Esophagus muscularis mucosa (tissue), 4 donors: ENCODE measurements around the gene CLDND2. TPM values are rescaled to one million over a fixed set of nuclear protein-coding genes. Genes with fewer than 3 reads are reported as not detected.

Experiments used
- DNase-seq: peaks from one replicate; pipeline ENCODE4 v3.0.0-alpha.2; 2017; ENCODE audit errors: extremely low spot score
- H3K27ac ChIP-seq, 4 donors: fragments of 200-600 bp; sonication (generic); replicated peaks in 1 of 4; 1 replicate in 3 of 4; 2 replicates in 1 of 4; pipeline ENCODE4 v1.5.1; 2016 to 2019; ENCODE audit warnings: mild to moderate bottlenecking in 1 of 4
- H3K27me3 ChIP-seq, 4 donors: fragments of 200-600 bp; sonication (generic); one replicate each; pipeline versions ENCODE4 v1.5.1 to v1.6.0; 2016 to 2019
- H3K36me3 ChIP-seq, 4 donors: fragments of 200-600 bp; sonication (generic); one replicate each; pipeline ENCODE4 v1.5.1; 2016 to 2019
- H3K4me1 ChIP-seq, 4 donors: fragments of 200-600 bp; sonication (generic); one replicate each; pipeline ENCODE4 v1.5.1; 2016 to 2019
- H3K4me3 ChIP-seq, 4 donors: fragments of 200-600 bp; sonication (generic); 1 replicate in 2 of 4; 2 replicates in 2 of 4; pipeline ENCODE4 v1.5.1; 2016 to 2019; ENCODE audit warnings: mild to moderate bottlenecking in 4 of 4, moderate library complexity in 1 of 4
- H3K9me3 ChIP-seq, 4 donors: fragments of 200-600 bp; sonication (generic); 1 replicate in 3 of 4; 2 replicates in 1 of 4; pipeline ENCODE4 v1.5.1; 2016 to 2019
- CTCF ChIP-seq, 3 experiments: fragments of 200-600 bp in 2 of 3; fragments of 450-650 bp in 1 of 3; sonication (generic) in 2 of 3; IDR thresholded peaks; one replicate each; pipeline ENCODE4 v1.5.1; 2017 to 2019; ENCODE audit warnings: antibody characterized with exemption in 3 of 3, mild to moderate bottlenecking in 2 of 3, moderate library complexity in 1 of 3
- EP300 ChIP-seq: sonication (generic); formaldehyde crosslinking; IDR thresholded peaks from one replicate; pipeline ENCODE4 v1.6.1; 2017; ENCODE audit warnings: antibody characterized with exemption
- POLR2A ChIP-seq: fragments of 450-650 bp; IDR thresholded peaks from one replicate; pipeline ENCODE4 v1.6.1; 2017; ENCODE audit warnings: antibody characterized with exemption, moderate library complexity, mild to moderate bottlenecking, low read depth
- POLR2AphosphoS5 ChIP-seq, 2 donors: sonication (generic); formaldehyde crosslinking; IDR thresholded peaks; one replicate each; pipeline ENCODE4 v1.6.1; 2017; ENCODE audit warnings: antibody characterized with exemption in 2 of 2
- WGBS: methylation state at CpG from one replicate; pipeline ENCODE4 v1.1.5; 2018; 5-methylcytosine and 5-hydroxymethylcytosine counted together
- intact Hi-C: fragments of 100-400 bp; cut with DNase I; formaldehyde crosslinking; loops from one replicate; pipeline ENCODE4 v1.15.1; 2023
- total RNA-seq, 4 donors: library from RNA; depleted of rRNA; stranded (reverse); fragments of >200 nt; gene quantifications; one replicate each; pipeline versions ENCODE4 v1.1.0 to v1.2.1, GENCODE V29; 2016

CLDND2 gene
- total RNA-seq, 4 donors from 2014 or later: not detected

- no peaks in the 10 kb centered on the region for H3K9me3 ChIP-seq
- 70% methylated on average over 15 of the region's 15 CpGs for WGBS
- intact Hi-C loops: loop anchor here (10.0 kb wide), 1 partner anchor 340 kb away; no protein-coding TSS in a partner anchor
- peak overlapping the region; percentile 95 to 99 (median 97) for H3K27ac ChIP-seq
- H3K4me1 ChIP-seq: peaks cover 32 to 67% (median 57%) of the 10 kb centered on the region in 4 donors
- H3K4me3 ChIP-seq: peak overlapping the region in 1 of 4 donors; percentile 67
- no peaks in the 10 kb centered on the region for H3K36me3 ChIP-seq
- no peak for DNase-seq
- H3K27me3 ChIP-seq: no peaks in the 10 kb centered on the region
- TF ChIP-seq EP300: no peak
- peak; percentile 20 to 26 for TF ChIP-seq POLR2AphosphoS5 (IDR thresholded peaks at IDR 0.05)
- no peak for TF ChIP-seq POLR2A
Observed at GRCh38 chr19:51364200-51365106, 4.3 kb downstream of the CLDND2 start.

- Histone ChIP-seq H3K4me1 (peaks cover 36 to 68% (median 53%) of the 10 kb centered on the region in 4 donors), H3K4me3 (no peak overlapping the region), H3K9me3 (no peaks in the 10 kb centered on the region), H3K27me3 (no peaks in the 10 kb centered on the region), H3K27ac (peak overlapping the region; percentile 95 to 99 (median 97)), H3K36me3 (no peaks in the 10 kb centered on the region)
- no peak for DNase-seq
- TF ChIP-seq POLR2AphosphoS5 (IDR thresholded peaks at IDR 0.05) (no peak), POLR2A (no peak), CTCF (IDR thresholded peaks at IDR 0.05) (no peak), EP300 (no peak)
- intact Hi-C loops: loop anchor here (10.0 kb wide), 1 partner anchor 344 kb away; no protein-coding TSS in a partner anchor
- WGBS: 87% methylated on average over 13 of the region's 13 CpGs
Observed at GRCh38 chr19:51361239-51361638, 7.6 kb downstream of the CLDND2 start.

GRCh38 chr19:51359294-51359693 is 9.5 kb downstream of the CLDND2 start:
- Histone ChIP-seq H3K9me3 (no peaks in the 10 kb centered on the region), H3K27me3 (no peaks in the 10 kb centered on the region), H3K4me3 (no peak overlapping the region), H3K27ac (peak overlapping the region; percentile 55 to 95 (median 66)), H3K4me1 (peaks cover 26 to 64% (median 43%) of the 10 kb centered on the region in 4 donors), H3K36me3 (peaks cover 0 to under 1% (median 0%) of the 10 kb centered on the region in 4 donors)
- intact Hi-C loops: no loop called here
- WGBS: 67% methylated on average over 4 of the region's 4 CpGs
- DNase-seq: no peak
- TF ChIP-seq EP300 (no peak), POLR2AphosphoS5 (IDR thresholded peaks at IDR 0.05) (peak; percentile 54 to 86)

- 88% methylated on average over 7 of the region's 7 CpGs for WGBS
- no peaks in the 10 kb centered on the region for H3K9me3 ChIP-seq
- intact Hi-C loops: no loop called here
- no peak for DNase-seq
- H3K36me3 ChIP-seq: peaks cover 0 to 4% (median 2%) of the 10 kb centered on the region in 4 donors
- H3K4me3 ChIP-seq: no peak overlapping the region
- TF ChIP-seq CTCF (IDR thresholded peaks at IDR 0.05): no peak
- no peak for TF ChIP-seq EP300
- no peak for TF ChIP-seq POLR2A
- no peak for TF ChIP-seq POLR2AphosphoS5 (IDR thresholded peaks at IDR 0.05)
- H3K4me1 ChIP-seq: peaks cover 16 to 55% (median 32%) of the 10 kb centered on the region in 4 donors
- H3K27ac ChIP-seq: peak overlapping the region in 1 of 4 donors; percentile 95
- H3K27me3 ChIP-seq: no peaks in the 10 kb centered on the region
Observed at GRCh38 chr19:51357952-51358351, 10.9 kb downstream of the CLDND2 start.

GRCh38 chr19:51356159-51356801 is 12.5 kb downstream of the CLDND2 start:
- H3K36me3 ChIP-seq: peaks cover 1 to 21% (median 18%) of the 10 kb centered on the region in 4 donors
- TF ChIP-seq POLR2AphosphoS5 (IDR thresholded peaks at IDR 0.05) (no peak), EP300 (no peak), POLR2A (no peak), CTCF (IDR thresholded peaks at IDR 0.05) (no peak)
- no peaks in the 10 kb centered on the region for H3K9me3 ChIP-seq
- H3K4me3 ChIP-seq: no peak overlapping the region
- no peak overlapping the region for H3K27ac ChIP-seq
- intact Hi-C loops: no loop called here
- no peaks in the 10 kb centered on the region for H3K27me3 ChIP-seq
- peaks cover 7 to 38% (median 19%) of the 10 kb centered on the region in 4 donors for H3K4me1 ChIP-seq
- WGBS: 94% methylated on average over 10 of the region's 10 CpGs
- no peak for DNase-seq
